GM18499 (cell line): ENCODE measurements around the gene SLC38A9.

Source experiments
- ATAC-seq: cut with Tn5 transposase; IDR thresholded peaks from one replicate; pipeline ENCODE4 v1.9.1; 2021; ENCODE audit warnings: moderate number of reproducible peaks; ENCODE audit not compliant: insufficient read depth, unreplicated experiment

Gene SLC38A9

GRCh38 chr5:55668356-55668755 is 43.8 kb downstream of the SLC38A9 start:
- ATAC-seq: no peak

GRCh38 chr5:55667938-55668337 is 44.2 kb downstream of the SLC38A9 start:
- no peak for ATAC-seq

- no peak for ATAC-seq
Observed at GRCh38 chr5:55665065-55665464, 47.1 kb downstream of the SLC38A9 start.

- ATAC-seq: no peak
Observed at GRCh38 chr5:55657443-55657842, 54.7 kb downstream of the SLC38A9 start.

GRCh38 chr5:55650386-55650785 is 61.7 kb downstream of the SLC38A9 start:
- ATAC-seq: no peak

GRCh38 chr5:55649963-55650362 is 62.2 kb downstream of the SLC38A9 start:
- ATAC-seq: no peak

- ATAC-seq: no peak
Observed at GRCh38 chr5:55645304-55645703, 66.8 kb downstream of the SLC38A9 start.

- no peak for ATAC-seq
Observed at GRCh38 chr5:55638455-55638854, 73.7 kb downstream of the SLC38A9 start.

- ATAC-seq: no peak
Observed at GRCh38 chr5:55638051-55638450, 74.1 kb downstream of the SLC38A9 start.

- ATAC-seq: no peak
Observed at GRCh38 chr5:55636683-55637082, 75.4 kb downstream of the SLC38A9 start.

GRCh38 chr5:55636177-55636576 is 75.9 kb downstream of the SLC38A9 start:
- no peak for ATAC-seq

GRCh38 chr5:55634866-55635265 is 77.3 kb downstream of the SLC38A9 start:
- ATAC-seq: no peak

- no peak for ATAC-seq
Observed at GRCh38 chr5:55634209-55634805, 77.8 kb downstream of the SLC38A9 start.

- ATAC-seq: no peak
Observed at GRCh38 chr5:55633574-55634208, 78.4 kb downstream of the SLC38A9 start.

- no peak for ATAC-seq
Observed at GRCh38 chr5:55629815-55630214, 82.3 kb downstream of the SLC38A9 start.

GRCh38 chr5:55626790-55627189 is 85.3 kb downstream of the SLC38A9 start:
- no peak for ATAC-seq

- ATAC-seq: no peak
Observed at GRCh38 chr5:55625913-55626312, 86.2 kb downstream of the SLC38A9 start.

GRCh38 chr5:55625589-55625909 is 86.6 kb downstream of the SLC38A9 start:
- ATAC-seq: no peak

GRCh38 chr5:55624841-55625588 is 87.1 kb downstream of the SLC38A9 start:
- ATAC-seq: no peak

- no peak for ATAC-seq
Observed at GRCh38 chr5:55623789-55624188, 88.3 kb downstream of the SLC38A9 start.

GRCh38 chr5:55622460-55622859 is 89.7 kb downstream of the SLC38A9 start:
- ATAC-seq: no peak

GRCh38 chr5:55621229-55621628 is 90.9 kb downstream of the SLC38A9 start:
- ATAC-seq: no peak
